Neural cell (in vitro differentiated cells): ENCODE results near the gene SEC22B. TPM values are rescaled to one million over a fixed set of nuclear protein-coding genes. Genes with fewer than 3 reads are reported as not detected.
A peak's percentile ranks its signal among the peaks of the same experiment; 100 is the strongest.
"Not testable (repeated sequence)": the region's sequence is repeated elsewhere in the genome, so short reads cannot be mapped to it uniquely, and the experiment has no call there.

Experiments
- H2AFZ ChIP-seq: fragments of 200-600, 300-800 bp; sonication (generic), shearing (Covaris generic); 2 replicates; pipeline ENCODE4 v1.6.0; 2014; ENCODE audit warnings: low read depth, mild to moderate bottlenecking, antibody characterized with exemption, low read length, moderate library complexity
- H3F3A ChIP-seq: fragments of 200-600 bp; shearing (Covaris generic); 2 replicates; pipeline ENCODE4 v1.6.1; 2016; ENCODE audit warnings: mild to moderate bottlenecking, moderate library complexity, mixed read lengths, antibody characterized with exemption, low read length; ENCODE audit not compliant: insufficient read depth, poor library complexity, severe bottlenecking
- H3K27ac ChIP-seq: fragments of 200-600, 300-800 bp; sonication (generic), shearing (Covaris generic); 2 replicates; pipeline ENCODE4 v1.5.1; 2014; ENCODE audit warnings: mild to moderate bottlenecking, low read length, moderate library complexity
- H3K27me3 ChIP-seq: fragments of 300-800, 200-600 bp; sonication (generic), shearing (Covaris generic); 2 replicates; pipeline ENCODE4 v1.6.0; 2014; ENCODE audit warnings: mild to moderate bottlenecking, low read depth, low read length, moderate library complexity; ENCODE audit not compliant: insufficient read depth
- H3K36me3 ChIP-seq: fragments of 300-800, 200-600 bp; sonication (generic), shearing (Covaris generic); 2 replicates; pipeline ENCODE4 v1.5.1; 2014; ENCODE audit warnings: mild to moderate bottlenecking, antibody characterized with exemption, low read length, moderate library complexity; ENCODE audit not compliant: insufficient read depth
- H3K4me2 ChIP-seq: fragments of 300-800, 200-600 bp; sonication (generic), shearing (Covaris generic); 2 replicates; pipeline ENCODE4 v1.6.0; 2014; ENCODE audit warnings: mild to moderate bottlenecking, low read length
- H3K4me3 ChIP-seq: fragments of 300-800, 200-600 bp; sonication (generic), shearing (Covaris generic); 2 replicates; pipeline ENCODE4 v1.5.1; 2014; ENCODE audit warnings: mild to moderate bottlenecking, low read length, moderate library complexity
- H3K79me2 ChIP-seq: fragments of 200-600 bp; shearing (Covaris generic); replicated peaks from 2 replicates; pipeline ENCODE4 v1.6.0; 2014; ENCODE audit warnings: mild to moderate bottlenecking, low read length, moderate library complexity; ENCODE audit not compliant: insufficient read depth
- H3K9ac ChIP-seq: fragments of 300-800, 200-600 bp; sonication (generic), shearing (Covaris generic); 2 replicates; pipeline ENCODE4 v1.6.1; 2016; ENCODE audit warnings: mild to moderate bottlenecking, low read length, mixed read lengths
- H3K9me2 ChIP-seq: fragments of 200-600 bp; shearing (Covaris generic); 2 replicates; pipeline ENCODE4 v1.6.1; 2016; ENCODE audit warnings: mild to moderate bottlenecking, low read length, mixed read lengths; ENCODE audit not compliant: insufficient read depth
- H3K9me3 ChIP-seq: fragments of 200-600, 300-800 bp; sonication (generic), shearing (Covaris generic); 2 replicates; pipeline ENCODE4 v1.6.1; 2016; ENCODE audit warnings: mild to moderate bottlenecking, mixed run types, low read length, moderate library complexity, mixed read lengths
- H4K20me1 ChIP-seq: fragments of 200-600 bp; shearing (Covaris generic); 2 replicates; pipeline ENCODE4 v1.6.1; 2016; ENCODE audit warnings: mild to moderate bottlenecking, mixed run types; ENCODE audit not compliant: insufficient read depth
- EP300 ChIP-seq: fragments of 450-650 bp; conservative IDR thresholded peaks from 2 replicates; pipeline ENCODE4 v1.6.1; 2014; ENCODE audit warnings: antibody characterized with exemption, mild to moderate bottlenecking, moderate library complexity; ENCODE audit not compliant: poor library complexity, severe bottlenecking
- EZH2 ChIP-seq: fragments of 200-600, 300-800 bp; shearing (Covaris generic), sonication (generic); IDR thresholded peaks from 2 replicates; pipeline ENCODE4 v1.6.1; 2014; ENCODE audit warnings: antibody characterized with exemption, low read length, borderline replicate concordance, mild to moderate bottlenecking; ENCODE audit not compliant: insufficient read depth, poor library complexity, severe bottlenecking
- MXI1 ChIP-seq: fragments of 450-650 bp; conservative IDR thresholded peaks from 2 replicates; pipeline ENCODE4 v1.6.1; 2014; ENCODE audit warnings: antibody characterized with exemption, mild to moderate bottlenecking; ENCODE audit not compliant: poor library complexity, severe bottlenecking
- POLR2AphosphoS5 ChIP-seq: IDR thresholded peaks from 2 replicates; pipeline ENCODE4 v1.6.1; 2012
- RAD21 ChIP-seq: fragments of 450-650 bp; conservative IDR thresholded peaks from 2 replicates; pipeline ENCODE4 v1.6.1; 2014; ENCODE audit warnings: antibody characterized with exemption, mild to moderate bottlenecking, moderate library complexity
- SMC3 ChIP-seq: fragments of 450-650 bp; conservative IDR thresholded peaks from 2 replicates; pipeline ENCODE4 v1.6.1; 2014; ENCODE audit warnings: antibody characterized with exemption, mild to moderate bottlenecking, moderate library complexity; ENCODE audit not compliant: poor library complexity
- TAF1 ChIP-seq: IDR thresholded peaks from 2 replicates; pipeline ENCODE4 v1.6.1; 2012; ENCODE audit warnings: low read depth
- polyA minus RNA-seq: library from RNA; depleted of rRNA, polyadenylated mRNA; stranded (reverse); fragments of >200 nt; gene quantifications from 2 replicates; pipeline ENCODE4 v1.2.3, GENCODE V29; 2014
- polyA plus RNA-seq: library from polyadenylated mRNA; depleted of rRNA; stranded (reverse); fragments of >200 nt; gene quantifications from 2 replicates; pipeline ENCODE4 v1.2.3, GENCODE V29; 2014
- TF ChIP-seq, protein P1 (sequence below): IDR thresholded peaks from 2 replicates; pipeline ENCODE4 v1.6.1; 2012; ENCODE audit warnings: borderline replicate concordance
- TF ChIP-seq, protein P2 (sequence below): fragments of 450-650 bp; IDR thresholded peaks from 2 replicates; pipeline ENCODE4 v1.5.1; 2014; ENCODE audit warnings: antibody characterized with exemption, mild to moderate bottlenecking, moderate library complexity; ENCODE audit not compliant: poor library complexity, severe bottlenecking

Gene SEC22B
- polyA plus RNA-seq: 29.3 and 29.9 TPM in 2 replicates
- 38.0 and 41.4 TPM in 2 replicates for polyA minus RNA-seq

DNA sequence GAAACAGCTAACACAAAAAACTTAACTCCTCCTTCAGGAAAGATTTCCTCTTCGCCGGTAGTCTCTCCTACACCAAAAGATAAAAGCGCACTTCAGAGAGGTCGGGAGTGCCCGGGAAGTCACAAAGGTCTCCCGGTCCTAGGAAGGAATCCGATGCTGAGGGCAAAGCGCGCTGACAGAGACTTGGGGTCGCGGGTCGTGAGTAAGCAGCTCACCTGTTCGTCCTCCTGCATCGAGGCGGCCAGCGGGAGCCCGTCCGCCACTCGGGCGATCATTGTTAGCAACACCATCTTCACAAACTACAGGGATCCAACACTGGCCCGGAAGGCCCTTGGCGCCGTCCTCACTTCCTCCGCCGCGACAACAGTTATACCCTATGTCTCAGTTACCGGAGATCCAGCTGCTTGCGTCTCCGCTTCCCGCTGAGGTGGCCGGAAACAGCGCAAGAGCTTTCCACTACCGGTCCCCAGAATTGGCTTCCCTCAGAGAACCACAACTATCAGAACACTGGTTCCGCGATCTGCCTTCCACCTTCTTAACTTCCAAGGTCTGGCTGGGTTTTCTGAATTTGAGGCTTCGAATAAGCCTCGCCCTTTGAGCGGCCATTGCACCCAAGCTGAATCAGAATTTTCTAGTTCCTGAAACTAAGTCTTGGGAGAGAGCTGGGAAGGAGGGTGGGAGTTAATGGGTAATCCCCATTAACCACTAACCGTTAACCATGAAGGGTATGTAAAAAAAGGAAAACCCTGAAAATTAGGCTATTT is at the start of gene SEC22B:
SEC22B (minus strand) TSS at position 429 of the 764 bp plus-strand sequence; CDS start at position 290, 139 bp downstream.
- Histone ChIP-seq H3K36me3 (no peaks in the 10 kb centered on the region), H3K9me2 (no peaks in the 10 kb centered on the region), H3K4me2 (peak within 1 kb of the TSS; percentile 68), H3F3A (peaks cover 3% of the 10 kb centered on the region), H2AFZ (peak within 1 kb of the TSS; percentile 99), H3K27ac (peak within 1 kb of the TSS; percentile 83), H3K4me3 (peak within 1 kb of the TSS; percentile 98), H3K79me2 (no peaks in the 10 kb centered on the region), H3K9ac (peak within 1 kb of the TSS; percentile 79), H3K9me3 (no peaks in the 10 kb centered on the region), H4K20me1 (no peaks in the 10 kb centered on the region), H3K27me3 (no peaks in the 10 kb centered on the region)
- TF ChIP-seq POLR2AphosphoS5: peak; percentile 93
- peak; percentile 72 for TF ChIP-seq TAF1
- TF ChIP-seq RAD21: peak; percentile 64
- TF ChIP-seq, protein P1, sequence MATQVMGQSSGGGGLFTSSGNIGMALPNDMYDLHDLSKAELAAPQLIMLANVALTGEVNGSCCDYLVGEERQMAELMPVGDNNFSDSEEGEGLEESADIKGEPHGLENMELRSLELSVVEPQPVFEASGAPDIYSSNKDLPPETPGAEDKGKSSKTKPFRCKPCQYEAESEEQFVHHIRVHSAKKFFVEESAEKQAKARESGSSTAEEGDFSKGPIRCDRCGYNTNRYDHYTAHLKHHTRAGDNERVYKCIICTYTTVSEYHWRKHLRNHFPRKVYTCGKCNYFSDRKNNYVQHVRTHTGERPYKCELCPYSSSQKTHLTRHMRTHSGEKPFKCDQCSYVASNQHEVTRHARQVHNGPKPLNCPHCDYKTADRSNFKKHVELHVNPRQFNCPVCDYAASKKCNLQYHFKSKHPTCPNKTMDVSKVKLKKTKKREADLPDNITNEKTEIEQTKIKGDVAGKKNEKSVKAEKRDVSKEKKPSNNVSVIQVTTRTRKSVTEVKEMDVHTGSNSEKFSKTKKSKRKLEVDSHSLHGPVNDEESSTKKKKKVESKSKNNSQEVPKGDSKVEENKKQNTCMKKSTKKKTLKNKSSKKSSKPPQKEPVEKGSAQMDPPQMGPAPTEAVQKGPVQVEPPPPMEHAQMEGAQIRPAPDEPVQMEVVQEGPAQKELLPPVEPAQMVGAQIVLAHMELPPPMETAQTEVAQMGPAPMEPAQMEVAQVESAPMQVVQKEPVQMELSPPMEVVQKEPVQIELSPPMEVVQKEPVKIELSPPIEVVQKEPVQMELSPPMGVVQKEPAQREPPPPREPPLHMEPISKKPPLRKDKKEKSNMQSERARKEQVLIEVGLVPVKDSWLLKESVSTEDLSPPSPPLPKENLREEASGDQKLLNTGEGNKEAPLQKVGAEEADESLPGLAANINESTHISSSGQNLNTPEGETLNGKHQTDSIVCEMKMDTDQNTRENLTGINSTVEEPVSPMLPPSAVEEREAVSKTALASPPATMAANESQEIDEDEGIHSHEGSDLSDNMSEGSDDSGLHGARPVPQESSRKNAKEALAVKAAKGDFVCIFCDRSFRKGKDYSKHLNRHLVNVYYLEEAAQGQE: peak; percentile 81
- no peak for TF ChIP-seq EZH2
- peak; percentile 89 for TF ChIP-seq MXI1
- peak; percentile 72 for TF ChIP-seq EP300
- TF ChIP-seq, protein P2, sequence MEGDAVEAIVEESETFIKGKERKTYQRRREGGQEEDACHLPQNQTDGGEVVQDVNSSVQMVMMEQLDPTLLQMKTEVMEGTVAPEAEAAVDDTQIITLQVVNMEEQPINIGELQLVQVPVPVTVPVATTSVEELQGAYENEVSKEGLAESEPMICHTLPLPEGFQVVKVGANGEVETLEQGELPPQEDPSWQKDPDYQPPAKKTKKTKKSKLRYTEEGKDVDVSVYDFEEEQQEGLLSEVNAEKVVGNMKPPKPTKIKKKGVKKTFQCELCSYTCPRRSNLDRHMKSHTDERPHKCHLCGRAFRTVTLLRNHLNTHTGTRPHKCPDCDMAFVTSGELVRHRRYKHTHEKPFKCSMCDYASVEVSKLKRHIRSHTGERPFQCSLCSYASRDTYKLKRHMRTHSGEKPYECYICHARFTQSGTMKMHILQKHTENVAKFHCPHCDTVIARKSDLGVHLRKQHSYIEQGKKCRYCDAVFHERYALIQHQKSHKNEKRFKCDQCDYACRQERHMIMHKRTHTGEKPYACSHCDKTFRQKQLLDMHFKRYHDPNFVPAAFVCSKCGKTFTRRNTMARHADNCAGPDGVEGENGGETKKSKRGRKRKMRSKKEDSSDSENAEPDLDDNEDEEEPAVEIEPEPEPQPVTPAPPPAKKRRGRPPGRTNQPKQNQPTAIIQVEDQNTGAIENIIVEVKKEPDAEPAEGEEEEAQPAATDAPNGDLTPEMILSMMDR: no peak
- TF ChIP-seq SMC3: peak; percentile 71

- not testable (repeated sequence) for H3K79me2 ChIP-seq, H3K27me3 ChIP-seq, H3K9me2 ChIP-seq, H3K4me3 ChIP-seq, H3K9ac ChIP-seq, H3F3A ChIP-seq, H2AFZ ChIP-seq, H4K20me1 ChIP-seq, H3K27ac ChIP-seq, H3K36me3 ChIP-seq, H3K4me2 ChIP-seq, H3K9me3 ChIP-seq
These were observed 41.6 kb upstream of the SEC22B start for GRCh38 chr1:120217933-120218332.

- H3K4me3 ChIP-seq, H3K9ac ChIP-seq, H3K9me3 ChIP-seq, H3K27me3 ChIP-seq, H3K4me2 ChIP-seq, H2AFZ ChIP-seq, H3K9me2 ChIP-seq, H3K36me3 ChIP-seq, H3K79me2 ChIP-seq, H3F3A ChIP-seq, H4K20me1 ChIP-seq, H3K27ac ChIP-seq: not testable (repeated sequence)
These were observed 41.0 kb upstream of the SEC22B start for GRCh38 chr1:120217175-120217929.

DNA sequence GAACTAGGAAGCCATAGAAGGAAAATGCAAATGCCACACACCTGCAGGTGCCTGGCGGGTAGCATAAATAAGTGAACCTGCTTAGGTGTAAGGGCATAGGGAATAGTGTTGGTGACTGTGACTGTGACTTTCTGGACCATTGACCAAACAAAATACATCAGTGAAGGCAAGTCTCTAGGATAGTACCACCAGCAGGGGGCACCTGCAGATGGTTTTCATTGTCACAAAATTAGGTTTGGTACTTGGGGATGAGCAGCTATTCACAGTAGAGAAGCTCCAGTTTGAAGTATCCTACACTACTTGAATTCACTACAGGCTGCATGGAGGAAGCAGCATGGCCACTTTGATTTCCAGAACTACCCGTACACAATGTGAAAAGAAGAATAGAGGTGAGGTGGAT is 37.3 kb upstream of the SEC22B start:
- not testable (repeated sequence) for H4K20me1 ChIP-seq, H3K9me3 ChIP-seq, H3K27ac ChIP-seq, H3K79me2 ChIP-seq, H2AFZ ChIP-seq, H3K9me2 ChIP-seq, H3K36me3 ChIP-seq, H3F3A ChIP-seq, H3K4me2 ChIP-seq, H3K27me3 ChIP-seq, H3K9ac ChIP-seq, H3K4me3 ChIP-seq

DNA sequence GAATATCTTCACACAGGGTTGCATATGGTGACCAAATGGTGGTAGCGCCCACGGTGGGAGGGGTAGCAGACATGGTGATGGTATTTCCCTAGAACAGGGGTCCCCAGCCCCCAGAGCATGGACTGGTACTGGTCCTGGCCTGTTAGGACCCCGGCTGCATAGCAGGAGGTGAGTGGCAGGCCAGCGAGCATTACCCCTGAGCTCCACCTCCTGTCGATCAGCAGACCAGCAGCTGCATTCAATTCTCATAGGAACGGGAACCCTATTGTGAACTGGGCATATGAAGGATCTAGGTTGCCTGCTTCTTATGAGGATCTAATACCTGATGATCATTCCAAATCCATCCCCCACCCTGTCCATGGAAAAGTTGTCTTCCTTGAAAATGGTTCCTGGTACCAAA is 34.4 kb upstream of the SEC22B start:
- not testable (repeated sequence) for H3K27ac ChIP-seq, H3K36me3 ChIP-seq, H3K79me2 ChIP-seq, H2AFZ ChIP-seq, H3K9ac ChIP-seq, H3K4me3 ChIP-seq, H4K20me1 ChIP-seq, H3K9me3 ChIP-seq, H3K9me2 ChIP-seq, H3K27me3 ChIP-seq, H3K4me2 ChIP-seq, H3F3A ChIP-seq
